Tibial nerve (tissue), 4 donors: ENCODE results near the gene LINGO4.

Experiments
- EP300 ChIP-seq, 2 donors: sonication (generic); formaldehyde crosslinking; IDR thresholded peaks; one replicate each; pipeline ENCODE4 v1.6.1; 2017; ENCODE audit warnings: antibody characterized with exemption in 2 of 2, mild to moderate bottlenecking in 1 of 2
- TF ChIP-seq, protein P1 (sequence below), 5 experiments: fragments of 200-600 bp in 3 of 5; fragments of 450-650 bp in 2 of 5; sonication (generic) in 3 of 5; IDR thresholded peaks; one replicate each; pipeline ENCODE4 v1.5.1; 2016 to 2019; ENCODE audit warnings: antibody characterized with exemption in 5 of 5, mild to moderate bottlenecking in 3 of 5, moderate library complexity in 2 of 5

DNA sequence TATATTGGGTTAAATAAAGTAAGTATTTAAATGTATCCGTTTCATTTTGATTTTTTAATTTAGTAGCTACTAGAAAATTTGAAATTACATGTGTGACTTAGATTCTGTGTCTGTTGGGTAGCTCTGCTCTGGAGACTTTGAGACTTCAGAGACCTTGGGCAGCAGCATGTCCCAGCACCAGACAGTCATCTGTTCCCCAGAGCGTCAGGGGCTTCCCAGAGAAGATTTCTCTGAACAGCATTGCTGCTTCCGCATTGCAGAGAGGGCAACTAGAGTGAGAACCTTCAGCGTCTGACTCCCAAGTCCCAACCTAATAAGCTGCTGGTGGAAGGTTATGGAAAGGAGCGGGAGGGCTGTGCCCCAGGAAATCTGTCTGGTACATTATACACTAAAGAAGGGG, 6.6 kb downstream of the LINGO4 start:
- TF ChIP-seq, protein P1, sequence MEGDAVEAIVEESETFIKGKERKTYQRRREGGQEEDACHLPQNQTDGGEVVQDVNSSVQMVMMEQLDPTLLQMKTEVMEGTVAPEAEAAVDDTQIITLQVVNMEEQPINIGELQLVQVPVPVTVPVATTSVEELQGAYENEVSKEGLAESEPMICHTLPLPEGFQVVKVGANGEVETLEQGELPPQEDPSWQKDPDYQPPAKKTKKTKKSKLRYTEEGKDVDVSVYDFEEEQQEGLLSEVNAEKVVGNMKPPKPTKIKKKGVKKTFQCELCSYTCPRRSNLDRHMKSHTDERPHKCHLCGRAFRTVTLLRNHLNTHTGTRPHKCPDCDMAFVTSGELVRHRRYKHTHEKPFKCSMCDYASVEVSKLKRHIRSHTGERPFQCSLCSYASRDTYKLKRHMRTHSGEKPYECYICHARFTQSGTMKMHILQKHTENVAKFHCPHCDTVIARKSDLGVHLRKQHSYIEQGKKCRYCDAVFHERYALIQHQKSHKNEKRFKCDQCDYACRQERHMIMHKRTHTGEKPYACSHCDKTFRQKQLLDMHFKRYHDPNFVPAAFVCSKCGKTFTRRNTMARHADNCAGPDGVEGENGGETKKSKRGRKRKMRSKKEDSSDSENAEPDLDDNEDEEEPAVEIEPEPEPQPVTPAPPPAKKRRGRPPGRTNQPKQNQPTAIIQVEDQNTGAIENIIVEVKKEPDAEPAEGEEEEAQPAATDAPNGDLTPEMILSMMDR (IDR thresholded peaks at IDR 0.05), result no peak
- TF ChIP-seq EP300 (IDR thresholded peaks at IDR 0.05), result no peak
